C4-2B (cell line): ENCODE measurements around the gene EIF3L.

Experiments
- ZFX ChIP-seq: fragments of 450-650 bp; IDR thresholded peaks from 2 replicates; pipeline ENCODE4 v1.6.1; 2017
- TF ChIP-seq, protein P1 (sequence below): fragments of 450-650 bp; conservative IDR thresholded peaks from 2 replicates; pipeline ENCODE4 v1.5.1; 2017; ENCODE audit warnings: mild to moderate bottlenecking

DNA sequence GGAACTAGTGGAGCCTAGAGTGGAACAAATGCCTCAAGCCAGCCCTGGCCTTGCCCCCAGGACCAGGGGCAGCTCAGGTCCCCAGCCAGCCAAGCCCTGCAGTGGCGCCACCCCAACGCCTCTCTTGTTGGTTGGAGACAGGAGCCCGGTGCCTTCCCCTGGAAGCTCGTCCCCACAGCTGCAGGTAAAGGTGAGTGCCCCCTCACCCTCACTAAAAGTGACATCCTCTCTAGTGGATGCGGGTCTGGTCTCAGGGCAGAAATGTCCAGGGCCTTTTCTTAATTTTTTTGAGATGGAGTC is 78.4 kb downstream of the EIF3L start:
- TF ChIP-seq, protein P1, sequence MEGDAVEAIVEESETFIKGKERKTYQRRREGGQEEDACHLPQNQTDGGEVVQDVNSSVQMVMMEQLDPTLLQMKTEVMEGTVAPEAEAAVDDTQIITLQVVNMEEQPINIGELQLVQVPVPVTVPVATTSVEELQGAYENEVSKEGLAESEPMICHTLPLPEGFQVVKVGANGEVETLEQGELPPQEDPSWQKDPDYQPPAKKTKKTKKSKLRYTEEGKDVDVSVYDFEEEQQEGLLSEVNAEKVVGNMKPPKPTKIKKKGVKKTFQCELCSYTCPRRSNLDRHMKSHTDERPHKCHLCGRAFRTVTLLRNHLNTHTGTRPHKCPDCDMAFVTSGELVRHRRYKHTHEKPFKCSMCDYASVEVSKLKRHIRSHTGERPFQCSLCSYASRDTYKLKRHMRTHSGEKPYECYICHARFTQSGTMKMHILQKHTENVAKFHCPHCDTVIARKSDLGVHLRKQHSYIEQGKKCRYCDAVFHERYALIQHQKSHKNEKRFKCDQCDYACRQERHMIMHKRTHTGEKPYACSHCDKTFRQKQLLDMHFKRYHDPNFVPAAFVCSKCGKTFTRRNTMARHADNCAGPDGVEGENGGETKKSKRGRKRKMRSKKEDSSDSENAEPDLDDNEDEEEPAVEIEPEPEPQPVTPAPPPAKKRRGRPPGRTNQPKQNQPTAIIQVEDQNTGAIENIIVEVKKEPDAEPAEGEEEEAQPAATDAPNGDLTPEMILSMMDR, result no peak
- no peak for TF ChIP-seq ZFX
